GM23248 (cell line): ENCODE data around the gene IPO13.

Source experiments
- EZH2 ChIP-seq: fragments of 200-600 bp; sonication (generic); IDR thresholded peaks from 2 replicates; pipeline ENCODE4 v1.6.1; 2018; ENCODE audit warnings: antibody characterized with exemption, mild to moderate bottlenecking; ENCODE audit not compliant: insufficient read depth, poor library complexity, severe bottlenecking
- EZH2phosphoT487 ChIP-seq: fragments of 200-600 bp; sonication (generic); IDR thresholded peaks from 2 replicates; pipeline ENCODE4 v1.6.1; 2018; ENCODE audit warnings: antibody characterized with exemption, moderate library complexity, mild to moderate bottlenecking, low read depth; ENCODE audit not compliant: insufficient read depth

- TF ChIP-seq EZH2 (no peak), EZH2phosphoT487 (no peak)
Observed at GRCh38 chr1:43945674-43946235, 995 bp upstream of the IPO13 start.
